Suprapubic skin (tissue), 4 donors: ENCODE data around the gene KRT77. TPM values are rescaled to one million over a fixed set of nuclear protein-coding genes. Genes with fewer than 3 reads are reported as not detected.
"Not testable (repeated sequence)": the region's sequence is repeated elsewhere in the genome, so short reads cannot be mapped to it uniquely, and the experiment has no call there.

Experiments used
- DNase-seq, 2 donors: peaks; one replicate each; pipeline ENCODE4 v3.0.0-alpha.2; 2019; ENCODE audit warnings: low spot score in 2 of 2
- H3K27ac ChIP-seq: fragments of 200-600 bp; sonication (generic); one replicate; pipeline ENCODE4 v1.5.1; 2019
- H3K27me3 ChIP-seq: fragments of 200-600 bp; sonication (generic); one replicate; pipeline ENCODE4 v1.5.1; 2019
- H3K36me3 ChIP-seq: fragments of 200-600 bp; sonication (generic); one replicate; pipeline ENCODE4 v1.5.1; 2019
- H3K4me1 ChIP-seq: fragments of 200-600 bp; sonication (generic); one replicate; pipeline ENCODE4 v1.5.1; 2019
- H3K4me3 ChIP-seq: fragments of 200-600 bp; sonication (generic); one replicate; pipeline ENCODE4 v1.5.1; 2019; ENCODE audit warnings: mild to moderate bottlenecking
- H3K9me3 ChIP-seq: fragments of 200-600 bp; sonication (generic); one replicate; pipeline ENCODE4 v1.5.1; 2019
- EP300 ChIP-seq: sonication (generic); formaldehyde crosslinking; IDR thresholded peaks from one replicate; pipeline ENCODE4 v1.6.1; 2017; ENCODE audit warnings: antibody characterized with exemption
- POLR2A ChIP-seq, 2 donors: fragments of 450-650 bp; IDR thresholded peaks; one replicate each; pipeline ENCODE4 v1.6.1; 2017; ENCODE audit warnings: antibody characterized with exemption in 2 of 2, mild to moderate bottlenecking in 2 of 2, moderate library complexity in 2 of 2
- POLR2AphosphoS5 ChIP-seq, 3 donors: sonication (generic); formaldehyde crosslinking; IDR thresholded peaks; one replicate each; pipeline ENCODE4 v1.6.1; 2017; ENCODE audit warnings: antibody characterized with exemption in 3 of 3
- WGBS: methylation state at CpG from one replicate; pipeline ENCODE4 v1.1.5; 2018; 5-methylcytosine and 5-hydroxymethylcytosine counted together
- total RNA-seq, 4 donors: library from RNA; depleted of rRNA; stranded (reverse); fragments of >200 nt; gene quantifications; one replicate each; pipeline ENCODE4 v1.1.0, GENCODE V29; 2016
- TF ChIP-seq, protein P1 (sequence below), 2 donors: fragments of 200-600 bp in 1 of 2; fragments of 450-650 bp in 1 of 2; sonication (generic) in 1 of 2; IDR thresholded peaks; one replicate each; pipeline ENCODE4 v1.5.1; 2016 to 2019; ENCODE audit warnings: antibody characterized with exemption in 2 of 2, mild to moderate bottlenecking in 1 of 2, moderate library complexity in 1 of 2

Gene KRT77
- 100 to 1,000 TPM; 146 to 424 (median 275) TPM for total RNA-seq

DNA sequence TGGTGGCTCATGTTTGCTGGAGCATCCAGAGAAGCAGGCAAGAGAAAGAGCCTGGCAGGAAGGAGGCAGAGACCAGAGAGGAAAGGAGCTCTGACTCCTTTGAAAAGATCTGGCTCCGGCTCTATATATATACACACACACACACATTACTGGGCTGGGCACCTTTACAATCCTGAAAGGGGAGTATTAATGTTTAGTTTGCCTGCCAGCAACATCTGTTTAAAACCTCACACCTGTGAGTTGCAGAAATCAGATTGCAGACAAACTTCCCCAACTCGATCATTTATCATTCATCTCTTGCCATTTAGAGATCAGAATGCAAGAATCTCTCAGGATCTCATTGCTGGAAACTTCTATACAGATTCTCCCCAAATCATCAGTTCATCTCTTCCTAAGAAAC, at the start of gene KRT77:
Gene KRT77, minus strand, starts transcription at position 101 of the 400 bp plus-strand sequence. Its CDS starts 90 bp downstream, at position 11.
- TF ChIP-seq POLR2A (IDR thresholded peaks at IDR 0.05): no peak
- TF ChIP-seq EP300: no peak
- TF ChIP-seq, protein P1, sequence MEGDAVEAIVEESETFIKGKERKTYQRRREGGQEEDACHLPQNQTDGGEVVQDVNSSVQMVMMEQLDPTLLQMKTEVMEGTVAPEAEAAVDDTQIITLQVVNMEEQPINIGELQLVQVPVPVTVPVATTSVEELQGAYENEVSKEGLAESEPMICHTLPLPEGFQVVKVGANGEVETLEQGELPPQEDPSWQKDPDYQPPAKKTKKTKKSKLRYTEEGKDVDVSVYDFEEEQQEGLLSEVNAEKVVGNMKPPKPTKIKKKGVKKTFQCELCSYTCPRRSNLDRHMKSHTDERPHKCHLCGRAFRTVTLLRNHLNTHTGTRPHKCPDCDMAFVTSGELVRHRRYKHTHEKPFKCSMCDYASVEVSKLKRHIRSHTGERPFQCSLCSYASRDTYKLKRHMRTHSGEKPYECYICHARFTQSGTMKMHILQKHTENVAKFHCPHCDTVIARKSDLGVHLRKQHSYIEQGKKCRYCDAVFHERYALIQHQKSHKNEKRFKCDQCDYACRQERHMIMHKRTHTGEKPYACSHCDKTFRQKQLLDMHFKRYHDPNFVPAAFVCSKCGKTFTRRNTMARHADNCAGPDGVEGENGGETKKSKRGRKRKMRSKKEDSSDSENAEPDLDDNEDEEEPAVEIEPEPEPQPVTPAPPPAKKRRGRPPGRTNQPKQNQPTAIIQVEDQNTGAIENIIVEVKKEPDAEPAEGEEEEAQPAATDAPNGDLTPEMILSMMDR (IDR thresholded peaks at IDR 0.05): no peak
- TF ChIP-seq POLR2AphosphoS5 (IDR thresholded peaks at IDR 0.05): no peak
- H3K9me3 ChIP-seq: no peaks in the 10 kb centered on the region
- 40% methylated on average over 2 of the region's 2 CpGs for WGBS
- no peak within 1 kb of the TSS for H3K27ac ChIP-seq
- H3K4me1 ChIP-seq: peaks cover 13% of the 10 kb centered on the region
- H3K27me3 ChIP-seq: peaks cover 6% of the 10 kb centered on the region
- no peak within 1 kb of the TSS for H3K4me3 ChIP-seq
- H3K36me3 ChIP-seq: no peaks in the 10 kb centered on the region
- DNase-seq: no peak

DNA sequence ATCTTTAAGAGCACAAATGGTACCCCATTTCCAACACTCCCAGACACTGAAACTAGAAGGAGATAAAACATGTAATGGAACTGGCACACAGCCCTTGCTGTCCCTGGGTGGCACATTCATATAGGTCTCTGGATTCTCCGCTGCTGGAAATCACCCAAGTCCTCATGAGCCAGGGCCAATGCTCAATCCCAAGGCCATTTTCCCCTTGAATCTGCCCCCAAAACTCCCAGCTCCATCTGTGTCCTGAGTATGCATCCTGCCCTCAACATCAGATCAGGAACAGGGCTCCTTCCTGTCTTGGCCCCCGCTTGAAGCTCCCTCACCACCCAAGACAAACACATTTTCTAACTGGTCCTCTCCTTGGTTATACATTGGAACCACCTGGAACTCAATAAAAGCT, 49.2 kb upstream of the KRT77 start:
- H3K27ac ChIP-seq: no peak overlapping the region
- no peaks in the 10 kb centered on the region for H3K4me1 ChIP-seq
- peaks cover under 1% of the 10 kb centered on the region for H3K27me3 ChIP-seq
- TF ChIP-seq POLR2AphosphoS5 (IDR thresholded peaks at IDR 0.05) (no peak), POLR2A (IDR thresholded peaks at IDR 0.05) (no peak)
- TF ChIP-seq, protein P1 (IDR thresholded peaks at IDR 0.05): no peak
- no peaks in the 10 kb centered on the region for H3K36me3 ChIP-seq
- 96% methylated on average over 2 of the region's 2 CpGs for WGBS
- no peak overlapping the region for H3K4me3 ChIP-seq
- H3K9me3 ChIP-seq: no peaks in the 10 kb centered on the region
- no peak for DNase-seq

DNA sequence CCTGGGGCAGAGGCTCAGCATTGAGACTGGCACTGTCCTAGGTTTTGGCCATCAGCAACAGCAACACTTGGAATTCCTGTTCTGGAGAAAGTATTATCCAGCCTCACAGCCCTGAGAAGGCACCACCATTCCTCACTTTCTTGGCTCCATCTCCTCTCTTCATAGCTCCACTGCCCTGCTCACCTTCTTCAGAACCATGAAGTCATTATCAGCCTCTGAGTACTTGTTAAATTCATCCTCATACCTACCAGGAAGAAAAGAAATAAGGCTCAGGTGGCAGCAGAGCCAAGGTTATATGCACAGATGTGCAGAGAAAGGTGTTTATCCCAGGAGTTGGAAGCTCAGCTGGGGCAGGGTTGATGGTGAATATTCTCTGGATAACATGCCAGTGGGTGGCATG, 48.5 kb upstream of the KRT77 start:
- TF ChIP-seq POLR2A (IDR thresholded peaks at IDR 0.05): no peak
- TF ChIP-seq POLR2AphosphoS5 (IDR thresholded peaks at IDR 0.05): no peak
- TF ChIP-seq, protein P1 (IDR thresholded peaks at IDR 0.05): no peak
- TF ChIP-seq EP300: no peak
- DNase-seq: no peak
- H3K4me3 ChIP-seq: no peak overlapping the region
- H3K36me3 ChIP-seq: no peaks in the 10 kb centered on the region
- no peaks in the 10 kb centered on the region for H3K27me3 ChIP-seq
- no peaks in the 10 kb centered on the region for H3K4me1 ChIP-seq
- H3K9me3 ChIP-seq: no peaks in the 10 kb centered on the region
- no peak overlapping the region for H3K27ac ChIP-seq

DNA sequence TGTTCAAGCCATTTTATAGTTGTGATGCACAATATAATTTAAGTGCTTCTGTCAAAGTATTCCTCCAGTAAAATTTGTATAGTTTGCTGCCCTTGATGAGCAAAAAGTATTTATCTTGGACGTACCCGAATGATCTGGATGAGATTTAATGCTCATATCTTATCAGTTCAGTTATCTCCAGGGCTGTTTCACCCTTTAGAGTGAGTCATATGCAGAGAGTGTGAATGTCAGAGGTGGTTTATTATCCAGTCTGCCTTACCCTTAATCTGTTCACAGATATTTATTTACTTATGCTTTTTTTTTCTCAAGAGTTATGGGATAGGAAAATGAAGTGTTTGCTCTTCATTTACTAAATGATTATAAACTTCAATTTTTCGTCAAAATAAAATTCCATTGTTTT, 47.2 kb upstream of the KRT77 start:
- not testable (repeated sequence) for H3K4me1 ChIP-seq, DNase-seq, H3K27me3 ChIP-seq, H3K36me3 ChIP-seq, H3K4me3 ChIP-seq, H3K27ac ChIP-seq, H3K9me3 ChIP-seq
- 50% methylated on average over 3 of the region's 3 CpGs for WGBS

DNA sequence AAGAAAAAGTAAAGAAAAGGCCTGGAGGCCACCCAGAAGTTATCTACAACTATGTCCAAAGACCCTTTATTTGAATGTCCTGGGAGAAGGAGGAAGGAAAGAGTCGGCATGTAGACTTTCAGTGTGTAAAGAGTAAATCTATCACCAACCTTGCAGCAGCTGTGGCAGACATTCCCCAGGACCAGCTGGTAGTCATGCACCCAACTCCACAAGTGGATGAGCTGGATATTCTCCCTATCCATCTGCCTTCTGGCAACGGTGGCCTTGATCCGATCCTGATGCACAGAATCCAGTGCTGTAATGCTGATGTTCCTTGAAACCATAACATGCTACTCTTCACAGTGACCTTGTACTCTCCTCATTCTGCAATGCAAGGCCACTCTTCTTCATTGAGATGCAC, 46.5 kb upstream of the KRT77 start:
- no peak for DNase-seq
- TF ChIP-seq POLR2AphosphoS5 (IDR thresholded peaks at IDR 0.05): no peak
- TF ChIP-seq, protein P1 (IDR thresholded peaks at IDR 0.05): no peak
- no peak for TF ChIP-seq POLR2A (IDR thresholded peaks at IDR 0.05)
- no peak for TF ChIP-seq EP300
- 71% methylated on average over 3 of the region's 3 CpGs for WGBS
- no peak overlapping the region for H3K27ac ChIP-seq
- H3K4me3 ChIP-seq: no peak overlapping the region
- H3K27me3 ChIP-seq: no peaks in the 10 kb centered on the region
- H3K36me3 ChIP-seq: no peaks in the 10 kb centered on the region
- H3K4me1 ChIP-seq: no peaks in the 10 kb centered on the region
- no peaks in the 10 kb centered on the region for H3K9me3 ChIP-seq

DNA sequence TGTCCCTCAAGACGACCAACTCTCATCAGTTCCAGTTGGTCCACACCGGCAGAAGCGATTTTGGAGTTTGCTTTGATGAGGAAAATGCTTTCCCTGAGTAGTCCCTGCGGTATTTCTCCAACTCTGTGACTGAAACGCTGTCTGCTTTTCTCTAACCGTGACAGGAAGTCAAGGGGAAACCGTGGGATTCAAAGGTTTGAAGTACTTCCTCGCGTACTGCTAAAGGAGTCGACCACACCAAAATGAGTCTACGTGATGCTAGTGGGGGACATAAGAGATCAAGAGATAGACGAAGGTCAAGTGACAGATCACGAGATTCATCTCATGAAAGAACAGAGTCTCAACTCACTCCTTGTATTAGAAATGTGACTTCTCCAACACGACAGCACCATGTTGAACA, 45.3 kb upstream of the KRT77 start:
- Histone ChIP-seq H3K9me3 (no peaks in the 10 kb centered on the region), H3K27ac (no peak overlapping the region), H3K4me1 (no peaks in the 10 kb centered on the region), H3K4me3 (no peak overlapping the region), H3K36me3 (no peaks in the 10 kb centered on the region), H3K27me3 (peaks cover 4% of the 10 kb centered on the region)
- TF ChIP-seq, protein P1 (IDR thresholded peaks at IDR 0.05): no peak
- TF ChIP-seq EP300 (no peak), POLR2A (IDR thresholded peaks at IDR 0.05) (no peak), POLR2AphosphoS5 (IDR thresholded peaks at IDR 0.05) (no peak)
- WGBS: 84% methylated on average over 14 of the region's 14 CpGs
- DNase-seq: no peak
